ENCODE data around the gene GPC3. TPM values are rescaled to one million over a fixed set of nuclear protein-coding genes. Genes with fewer than 3 reads are reported as not detected.

The GPC3 gene
- total RNA-seq, 1 donor from 2014 or later: 6.7 TPM

- ATAC-seq (ENCODE audit: poor library complexity): no peak
Measured at GRCh38 chrX:133836561-133836960, 148.8 kb downstream of the GPC3 start.

DNA sequence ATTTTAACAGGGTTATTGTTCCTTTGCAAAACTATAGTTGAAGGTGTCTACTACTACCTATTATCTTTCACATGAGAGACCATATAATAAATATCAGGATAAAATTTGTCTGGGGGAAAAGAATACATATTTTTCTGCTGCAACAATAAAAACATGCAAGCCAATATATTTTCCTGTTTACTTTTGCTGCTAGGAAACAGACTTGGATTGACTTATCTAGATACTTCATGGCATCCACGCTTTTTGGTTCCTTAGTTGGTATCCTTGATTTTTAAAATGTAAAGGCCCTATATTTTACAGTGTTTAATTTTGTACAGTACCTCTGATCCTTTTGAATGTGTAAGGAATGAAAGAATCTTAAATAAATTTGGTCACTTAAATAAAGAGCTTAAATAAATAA, 150.6 kb downstream of the GPC3 start:
- ATAC-seq (ENCODE audit: poor library complexity) (no peak), DNase-seq (no peak)
- intact Hi-C loops (cut with DNase I): no loop called here

More at GRCh38 chrX:133836561-133836960, 148.8 kb downstream of the GPC3 start:
- intact Hi-C loops (cut with DNase I): no loop called here
- DNase-seq: no peak

- no peak for ATAC-seq (ENCODE audit: poor library complexity)
- DNase-seq: no peak
- intact Hi-C loops (cut with DNase I): no loop called here
Measured at GRCh38 chrX:133819546-133819945, 165.8 kb downstream of the GPC3 start.

DNA sequence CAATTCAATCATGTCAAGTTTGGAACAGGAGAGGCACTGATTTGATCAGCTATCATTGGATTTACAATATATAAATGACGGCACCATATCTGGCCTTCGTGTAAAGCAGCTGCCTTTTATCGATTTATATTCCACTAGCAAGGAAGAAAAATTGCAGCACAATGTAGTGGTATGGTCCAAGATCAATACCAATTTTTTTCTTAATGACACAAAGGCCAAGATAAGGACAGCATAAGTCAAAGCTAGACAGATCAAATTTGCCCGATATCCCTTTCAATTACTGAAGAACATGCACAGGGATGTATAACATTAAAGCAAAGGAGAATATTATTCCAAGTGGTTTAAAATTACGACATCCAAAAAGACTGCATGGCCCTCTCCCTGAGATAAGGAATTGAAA, 167.4 kb downstream of the GPC3 start:
- intact Hi-C loops (cut with DNase I): no loop called here
- ATAC-seq (ENCODE audit: poor library complexity) (no peak), DNase-seq (no peak)

DNA sequence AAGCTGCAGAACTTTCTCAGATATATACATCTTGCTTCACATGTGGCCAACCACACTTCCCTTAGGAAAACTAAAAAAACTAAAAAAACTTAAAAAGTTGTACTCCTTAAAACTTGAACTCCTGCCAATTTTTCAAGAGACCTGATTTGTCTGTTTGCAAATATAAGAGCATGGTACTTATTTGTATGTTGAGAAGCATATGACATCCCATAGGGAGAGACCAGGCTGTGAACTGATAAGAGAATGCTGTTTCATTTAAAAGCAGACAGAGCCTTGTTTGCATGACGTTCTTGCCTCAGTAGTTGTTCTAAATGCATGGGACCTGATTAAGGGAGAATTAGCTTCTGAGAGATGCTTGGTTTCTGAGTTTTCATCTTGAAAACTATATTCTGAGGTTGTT, 169.9 kb downstream of the GPC3 start:
- intact Hi-C loops (cut with DNase I): no loop called here
- DNase-seq: no peak
- ATAC-seq (ENCODE audit: poor library complexity): no peak

GRCh38 chrX:133813971-133814370, 171.4 kb downstream of the GPC3 start:
- ATAC-seq (ENCODE audit: poor library complexity): no peak
- no peak for DNase-seq
- intact Hi-C loops (cut with DNase I): no loop called here

DNA sequence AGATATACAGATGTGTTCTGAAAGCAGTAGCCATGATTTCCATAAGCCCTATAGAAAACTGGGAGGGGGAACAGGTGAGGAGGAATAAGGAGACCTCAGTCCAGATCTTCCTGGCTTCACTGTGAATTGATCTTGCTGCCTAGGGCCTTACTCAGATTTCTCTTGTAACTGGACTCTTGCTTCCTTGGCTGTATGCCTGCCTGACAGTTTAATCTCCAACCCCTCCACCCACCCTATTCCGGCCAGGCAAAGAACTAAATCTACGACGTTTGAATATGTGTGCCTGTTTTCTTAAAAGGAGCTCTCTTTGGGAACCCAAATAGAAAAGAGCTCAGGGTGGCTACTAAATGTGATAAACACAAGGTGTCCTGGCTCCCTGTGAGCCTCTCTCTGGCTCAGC, 173.0 kb downstream of the GPC3 start:
- no peak for ATAC-seq (ENCODE audit: poor library complexity)
- DNase-seq: no peak
- intact Hi-C loops (cut with DNase I): no loop called here

DNA sequence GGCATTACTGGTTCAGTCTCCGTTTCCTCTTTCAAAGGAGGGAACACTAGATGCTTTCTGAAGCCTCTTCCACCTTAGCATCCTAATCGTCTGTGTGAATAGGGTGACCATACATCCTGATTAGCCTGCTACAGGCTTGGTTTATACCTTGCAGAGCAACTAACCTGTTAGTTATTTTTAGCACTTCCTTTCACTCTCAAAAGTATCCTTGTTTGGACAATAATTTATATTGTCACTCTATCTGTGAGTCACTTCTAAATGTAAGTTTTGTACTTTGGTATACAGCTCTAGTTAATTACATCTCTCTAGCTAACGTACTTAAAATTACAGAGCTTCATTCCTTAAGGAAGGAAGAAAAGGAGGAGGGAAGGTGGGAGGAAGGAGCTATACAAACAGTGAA, 174.5 kb downstream of the GPC3 start:
- DNase-seq (no peak), ATAC-seq (ENCODE audit: poor library complexity) (no peak)
- intact Hi-C loops (cut with DNase I): no loop called here

DNA sequence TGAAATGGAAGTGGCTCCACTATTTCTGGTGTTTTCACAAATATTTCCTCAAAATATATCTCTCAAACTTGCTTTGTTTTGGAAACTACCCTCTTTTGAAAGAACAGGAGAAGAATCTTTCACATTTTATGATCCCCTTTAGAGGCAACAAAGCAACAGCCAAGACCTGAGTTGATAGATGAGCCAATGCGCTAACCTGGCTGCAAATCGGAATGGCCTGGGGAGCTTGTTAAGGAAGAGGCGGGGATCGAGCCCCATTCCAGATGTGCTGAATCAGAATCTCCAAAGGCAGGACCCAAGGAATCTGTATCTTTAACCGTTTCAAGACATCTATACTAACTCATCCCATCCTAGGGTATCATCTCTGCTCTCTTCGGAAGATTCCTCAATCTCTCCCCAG, 181.3 kb downstream of the GPC3 start:
- DNase-seq (no peak), ATAC-seq (ENCODE audit: poor library complexity) (no peak)
- intact Hi-C loops (cut with DNase I): no loop called here

- intact Hi-C loops (cut with DNase I): loop anchor here (10.0 kb wide), 1 partner anchor 129 kb away; no protein-coding TSS in a partner anchor
- no peak for ATAC-seq (ENCODE audit: poor library complexity)
Measured at GRCh38 chrX:133796282-133796681, 189.1 kb downstream of the GPC3 start.

GRCh38 chrX:133794126-133794525, 191.3 kb downstream of the GPC3 start:
- ATAC-seq (ENCODE audit: poor library complexity): no peak

More at GRCh38 chrX:133796282-133796681, 189.1 kb downstream of the GPC3 start:
- DNase-seq: no peak

GRCh38 chrX:133793626-133794025, 191.8 kb downstream of the GPC3 start:
- ATAC-seq (ENCODE audit: poor library complexity) (no peak), DNase-seq (no peak)
- intact Hi-C loops (cut with DNase I): loop anchor here (10.0 kb wide), 1 partner anchor 131 kb away; no protein-coding TSS in a partner anchor

More at GRCh38 chrX:133794126-133794525, 191.3 kb downstream of the GPC3 start:
- intact Hi-C loops (cut with DNase I): loop anchor here (10.0 kb wide), 1 partner anchor 131 kb away; no protein-coding TSS in a partner anchor
- no peak for DNase-seq

DNA sequence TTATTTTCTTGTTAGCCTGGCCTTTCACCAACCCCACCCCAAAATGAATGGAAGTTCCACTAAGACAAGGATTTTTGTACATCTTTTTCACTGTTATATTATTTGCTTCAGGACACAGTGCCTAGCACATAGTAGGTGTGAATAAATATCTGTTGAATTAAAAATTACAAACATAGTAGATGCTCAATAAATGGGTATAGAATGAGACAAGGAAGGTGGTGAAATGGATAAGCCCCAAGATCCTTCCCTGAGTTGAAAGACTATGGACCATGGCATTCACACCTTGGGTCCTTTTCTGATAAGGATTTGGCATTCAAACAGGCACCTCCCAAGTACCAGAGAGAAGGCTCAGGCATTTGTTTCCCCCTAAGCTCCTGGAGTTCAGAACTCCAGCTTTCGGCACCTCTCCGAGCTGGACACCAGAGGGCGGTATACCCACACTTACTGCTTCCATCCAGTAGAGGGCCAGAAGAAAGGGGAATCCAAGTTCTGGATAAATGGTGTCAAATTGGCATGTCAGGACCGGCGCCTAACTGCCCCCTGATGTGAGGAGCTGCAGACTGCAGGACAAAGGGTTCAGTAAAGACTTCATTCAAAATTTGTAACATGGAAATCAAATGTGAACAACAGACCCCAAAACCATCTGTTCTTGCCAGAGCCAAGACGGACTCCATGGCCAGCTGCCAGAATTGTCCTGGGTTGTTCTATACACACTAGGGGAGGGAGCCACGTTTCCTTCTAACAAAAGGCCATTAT, 193.0 kb downstream of the GPC3 start:
- ATAC-seq (ENCODE audit: poor library complexity): peak; percentile 82
- peak; percentile 55 for DNase-seq
- intact Hi-C loops (cut with DNase I): loop anchor here (10.0 kb wide), 1 partner anchor 132 kb away; no protein-coding TSS in a partner anchor

DNA sequence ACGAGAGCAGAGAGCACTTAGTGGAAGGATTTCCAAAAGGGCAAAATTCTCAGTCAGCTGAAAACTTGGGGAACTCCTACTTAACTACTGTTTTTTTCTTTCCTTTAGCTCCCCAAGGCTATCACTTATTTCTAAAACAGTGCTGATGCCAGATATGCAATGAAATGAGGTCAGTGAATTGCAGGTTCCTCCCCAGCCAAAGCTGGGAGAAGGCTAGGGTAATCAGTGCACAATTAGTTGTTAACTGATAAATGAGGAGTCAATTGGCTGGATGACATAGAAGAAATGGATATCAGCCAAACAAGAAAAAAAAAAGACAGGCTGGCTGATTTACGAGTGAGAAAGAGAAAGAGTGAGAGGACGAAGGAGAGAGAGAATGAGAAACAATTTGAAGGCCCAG, 195.6 kb downstream of the GPC3 start:
- DNase-seq (no peak), ATAC-seq (ENCODE audit: poor library complexity) (no peak)
- intact Hi-C loops (cut with DNase I): loop anchor here (10.0 kb wide), 1 partner anchor 135 kb away; no protein-coding TSS in a partner anchor

DNA sequence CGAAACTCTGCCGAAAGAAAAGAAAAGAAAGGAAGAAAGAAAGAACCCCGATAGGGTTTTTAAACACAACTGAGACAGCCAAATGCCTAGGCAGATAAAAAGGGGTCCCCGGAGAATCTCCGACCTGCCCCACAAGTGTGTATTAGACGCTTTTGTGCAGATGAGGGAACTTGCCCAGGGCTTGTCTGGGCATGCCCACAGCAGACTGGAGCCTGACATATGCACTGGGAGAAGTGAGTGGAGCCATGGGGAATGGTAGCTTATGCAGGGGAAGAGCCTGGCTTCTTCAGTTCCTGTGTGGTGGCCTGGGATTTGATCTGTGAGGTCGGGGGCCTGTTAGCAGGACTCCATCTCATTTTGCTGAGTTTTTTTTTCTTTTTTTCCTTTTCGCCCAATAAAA, 199.0 kb downstream of the GPC3 start:
- no peak for DNase-seq
- intact Hi-C loops (cut with DNase I): no loop called here
- no peak for ATAC-seq (ENCODE audit: poor library complexity)

DNA sequence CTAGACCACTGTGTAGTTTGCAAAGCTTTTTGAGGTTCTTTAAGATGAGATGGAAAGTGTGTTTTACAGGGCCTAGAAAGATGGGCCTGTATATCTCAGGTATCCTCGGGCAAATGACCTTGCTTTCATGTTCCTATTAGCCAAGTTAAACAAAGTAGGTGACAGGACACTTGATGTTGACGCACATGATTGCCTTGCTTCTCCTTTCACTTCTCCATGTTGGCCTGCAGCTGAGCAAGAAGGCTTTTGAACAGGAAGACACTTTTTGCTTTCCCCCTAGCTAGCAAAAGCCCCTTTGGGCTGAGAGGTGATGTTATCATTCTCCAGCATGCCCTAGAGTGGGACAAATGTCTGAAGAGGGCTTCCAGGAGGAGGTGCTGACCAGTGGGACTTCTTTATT, 202.1 kb downstream of the GPC3 start:
- intact Hi-C loops (cut with DNase I): no loop called here
- ATAC-seq (ENCODE audit: poor library complexity) (no peak), DNase-seq (no peak)

DNA sequence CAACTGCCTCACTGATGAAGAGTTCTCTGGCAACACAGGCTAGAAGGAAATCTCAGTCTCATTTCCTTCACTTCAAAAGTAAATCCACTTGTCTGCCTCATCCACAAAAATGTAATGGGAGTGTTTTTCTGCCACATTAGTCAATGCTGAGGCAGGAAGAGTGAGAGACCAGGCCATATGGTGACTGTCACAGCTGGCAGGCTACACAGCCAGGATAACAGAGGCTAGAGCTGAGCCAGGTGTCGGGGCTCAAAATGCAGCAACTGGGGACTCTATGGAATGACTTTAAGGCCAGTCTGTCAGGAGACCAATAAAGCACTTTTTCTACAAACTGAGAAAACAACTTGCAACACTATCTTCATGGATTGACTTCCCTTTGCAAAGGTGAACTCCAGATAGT, 204.2 kb downstream of the GPC3 start:
- intact Hi-C loops (cut with DNase I): no loop called here
- DNase-seq: no peak
- ATAC-seq (ENCODE audit: poor library complexity): no peak

GRCh38 chrX:133776072-133776471, 209.3 kb downstream of the GPC3 start:
- intact Hi-C loops (cut with DNase I): no loop called here
- ATAC-seq (ENCODE audit: poor library complexity): no peak
- peak; percentile 33 for DNase-seq

DNA sequence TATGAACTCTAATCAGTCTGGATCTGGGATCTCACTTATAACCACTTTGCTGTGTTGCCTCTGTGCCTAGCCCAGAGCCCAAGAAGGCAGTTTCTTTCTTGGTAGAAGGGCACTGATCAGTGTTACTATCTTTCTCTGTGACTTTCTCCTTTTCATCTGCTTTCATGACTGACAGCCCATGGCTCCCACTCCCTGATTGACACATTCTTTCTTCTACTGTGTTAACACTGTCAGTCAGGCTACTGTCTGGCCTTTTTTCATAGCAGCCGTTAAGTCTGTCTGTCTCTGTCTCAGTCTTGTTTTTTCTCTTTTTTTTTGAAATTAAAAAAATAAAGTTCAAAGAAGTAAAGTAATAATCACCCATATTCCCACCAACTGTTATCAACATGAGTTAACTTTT, 210.6 kb downstream of the GPC3 start:
- no peak for ATAC-seq (ENCODE audit: poor library complexity)
- intact Hi-C loops (cut with DNase I): no loop called here
- DNase-seq: no peak

GRCh38 chrX:133771086-133771646, 214.2 kb downstream of the GPC3 start:
- intact Hi-C loops (cut with DNase I): no loop called here
- DNase-seq (no peak), ATAC-seq (ENCODE audit: poor library complexity) (no peak)
